ENCODE measurements around the gene HNMT.

HNMT gene

GRCh38 chr2:138000796-138001195, 36.5 kb downstream of the HNMT start:
- no peak for TF ChIP-seq CTCF (conservative IDR thresholded peaks at IDR 0.05)
- no peak overlapping the region for H3K27ac ChIP-seq

- TF ChIP-seq CTCF (conservative IDR thresholded peaks at IDR 0.05): no peak
- H3K27ac ChIP-seq: no peak overlapping the region
Measured at GRCh38 chr2:138003411-138003810, 39.1 kb downstream of the HNMT start.

GRCh38 chr2:138007431-138007830, 43.2 kb downstream of the HNMT start:
- H3K27ac ChIP-seq: no peak overlapping the region
- TF ChIP-seq CTCF (conservative IDR thresholded peaks at IDR 0.05): no peak

- H3K27ac ChIP-seq: peak overlapping the region; percentile 41
- TF ChIP-seq CTCF (conservative IDR thresholded peaks at IDR 0.05): no peak
Measured at GRCh38 chr2:138009622-138010021, 45.3 kb downstream of the HNMT start.

- peak overlapping the region; percentile 41; the same call in 1 of the 2 replicates for H3K27ac ChIP-seq
- TF ChIP-seq CTCF (conservative IDR thresholded peaks at IDR 0.05): no peak
Measured at GRCh38 chr2:138010890-138011289, 46.6 kb downstream of the HNMT start.

GRCh38 chr2:138012082-138012481, 47.8 kb downstream of the HNMT start:
- H3K27ac ChIP-seq: no peak overlapping the region
- TF ChIP-seq CTCF (conservative IDR thresholded peaks at IDR 0.05): no peak

- H3K27ac ChIP-seq: no peak overlapping the region
- no peak for TF ChIP-seq CTCF (conservative IDR thresholded peaks at IDR 0.05)
Measured at GRCh38 chr2:138012968-138013367, 48.7 kb downstream of the HNMT start.

- no peak for TF ChIP-seq CTCF (conservative IDR thresholded peaks at IDR 0.05)
- H3K27ac ChIP-seq: no peak overlapping the region
Measured at GRCh38 chr2:138013639-138014038, 49.4 kb downstream of the HNMT start.
